Measurements from ENCODE around the gene TIMM50. TPM values are rescaled to one million over a fixed set of nuclear protein-coding genes. Genes with fewer than 3 reads are reported as not detected.

The TIMM50 gene
- polyA plus RNA-seq, 1 of the 3 experiments (the other 2 are of a cell fraction), result 98.1 TPM

DNA sequence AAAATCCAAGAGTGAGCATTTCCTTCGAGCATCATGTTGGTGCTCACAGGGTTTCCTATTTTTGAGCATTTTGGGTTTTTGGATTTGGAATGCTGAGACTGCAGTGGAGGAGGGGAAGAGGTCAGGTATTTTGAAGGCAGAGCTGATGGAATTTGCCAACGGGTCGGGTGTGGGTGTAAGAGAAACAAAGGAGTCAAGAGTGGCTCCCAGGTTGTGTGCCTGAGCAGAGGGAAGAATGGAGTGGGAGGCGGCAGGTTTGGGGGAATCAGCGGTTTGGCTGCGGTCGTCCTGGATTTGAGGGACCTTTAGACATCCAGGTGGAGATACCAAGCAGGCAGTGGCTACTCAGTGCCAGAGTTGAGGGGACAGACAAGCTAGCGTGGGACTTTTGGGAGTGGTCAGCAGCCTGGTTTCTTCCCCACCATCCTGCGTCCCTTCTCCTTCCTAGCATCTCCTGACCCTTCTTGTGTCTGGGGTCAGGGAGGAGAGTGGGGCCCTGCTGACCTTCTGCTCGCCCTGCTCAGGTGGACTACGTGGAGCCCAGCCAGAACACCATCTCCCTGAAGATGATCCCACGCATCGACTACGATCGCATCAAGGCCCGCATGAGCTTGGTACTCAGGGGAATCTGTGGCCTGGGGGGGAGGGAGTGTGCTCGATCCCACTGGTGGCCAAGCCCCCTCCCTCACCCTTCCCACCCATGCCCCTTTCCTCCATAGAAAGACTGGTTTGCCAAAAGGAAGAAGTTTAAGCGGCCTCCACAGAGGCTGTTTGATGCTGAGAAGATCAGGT lies 14.5 kb upstream of the TIMM50 start:
- POLR2A ChIA-PET, result interaction anchor here (0.6 kb wide), 1 partner anchor 30 kb away, joined by 3 read pairs; the partner anchor contains the start of gene RPS16
- TF ChIP-seq FOSL2 (IDR thresholded peaks at IDR 0.05; ENCODE audit: borderline replicate concordance, low read depth) (no peak), EP300 (IDR thresholded peaks at IDR 0.05; ENCODE audit: borderline replicate concordance in 1 of 2, low read depth in 1 of 2, low read length in 1 of 2) (no peak), ELF1 (IDR thresholded peaks at IDR 0.05) (no peak), RCOR1 (IDR thresholded peaks at IDR 0.05; ENCODE audit: low read length) (no peak), EZH2phosphoT487 (IDR thresholded peaks at IDR 0.05; ENCODE audit: borderline replicate concordance, low read depth) (no peak), RAD21 (IDR thresholded peaks at IDR 0.05; ENCODE audit: low read length) (no peak)
- TF ChIP-seq, protein P1, sequence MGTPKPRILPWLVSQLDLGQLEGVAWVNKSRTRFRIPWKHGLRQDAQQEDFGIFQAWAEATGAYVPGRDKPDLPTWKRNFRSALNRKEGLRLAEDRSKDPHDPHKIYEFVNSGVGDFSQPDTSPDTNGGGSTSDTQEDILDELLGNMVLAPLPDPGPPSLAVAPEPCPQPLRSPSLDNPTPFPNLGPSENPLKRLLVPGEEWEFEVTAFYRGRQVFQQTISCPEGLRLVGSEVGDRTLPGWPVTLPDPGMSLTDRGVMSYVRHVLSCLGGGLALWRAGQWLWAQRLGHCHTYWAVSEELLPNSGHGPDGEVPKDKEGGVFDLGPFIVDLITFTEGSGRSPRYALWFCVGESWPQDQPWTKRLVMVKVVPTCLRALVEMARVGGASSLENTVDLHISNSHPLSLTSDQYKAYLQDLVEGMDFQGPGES (IDR thresholded peaks at IDR 0.05; ENCODE audit: low read depth, low read length), result no peak
- TF ChIP-seq, protein P2, sequence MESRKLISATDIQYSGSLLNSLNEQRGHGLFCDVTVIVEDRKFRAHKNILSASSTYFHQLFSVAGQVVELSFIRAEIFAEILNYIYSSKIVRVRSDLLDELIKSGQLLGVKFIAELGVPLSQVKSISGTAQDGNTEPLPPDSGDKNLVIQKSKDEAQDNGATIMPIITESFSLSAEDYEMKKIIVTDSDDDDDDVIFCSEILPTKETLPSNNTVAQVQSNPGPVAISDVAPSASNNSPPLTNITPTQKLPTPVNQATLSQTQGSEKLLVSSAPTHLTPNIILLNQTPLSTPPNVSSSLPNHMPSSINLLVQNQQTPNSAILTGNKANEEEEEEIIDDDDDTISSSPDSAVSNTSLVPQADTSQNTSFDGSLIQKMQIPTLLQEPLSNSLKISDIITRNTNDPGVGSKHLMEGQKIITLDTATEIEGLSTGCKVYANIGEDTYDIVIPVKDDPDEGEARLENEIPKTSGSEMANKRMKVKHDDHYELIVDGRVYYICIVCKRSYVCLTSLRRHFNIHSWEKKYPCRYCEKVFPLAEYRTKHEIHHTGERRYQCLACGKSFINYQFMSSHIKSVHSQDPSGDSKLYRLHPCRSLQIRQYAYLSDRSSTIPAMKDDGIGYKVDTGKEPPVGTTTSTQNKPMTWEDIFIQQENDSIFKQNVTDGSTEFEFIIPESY (IDR thresholded peaks at IDR 0.05; ENCODE audit: borderline replicate concordance, low read depth), result no peak
- TF ChIP-seq, protein P3, sequence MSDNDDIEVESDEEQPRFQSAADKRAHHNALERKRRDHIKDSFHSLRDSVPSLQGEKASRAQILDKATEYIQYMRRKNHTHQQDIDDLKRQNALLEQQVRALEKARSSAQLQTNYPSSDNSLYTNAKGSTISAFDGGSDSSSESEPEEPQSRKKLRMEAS (IDR thresholded peaks at IDR 0.05; ENCODE audit: low read depth), result no peak

DNA sequence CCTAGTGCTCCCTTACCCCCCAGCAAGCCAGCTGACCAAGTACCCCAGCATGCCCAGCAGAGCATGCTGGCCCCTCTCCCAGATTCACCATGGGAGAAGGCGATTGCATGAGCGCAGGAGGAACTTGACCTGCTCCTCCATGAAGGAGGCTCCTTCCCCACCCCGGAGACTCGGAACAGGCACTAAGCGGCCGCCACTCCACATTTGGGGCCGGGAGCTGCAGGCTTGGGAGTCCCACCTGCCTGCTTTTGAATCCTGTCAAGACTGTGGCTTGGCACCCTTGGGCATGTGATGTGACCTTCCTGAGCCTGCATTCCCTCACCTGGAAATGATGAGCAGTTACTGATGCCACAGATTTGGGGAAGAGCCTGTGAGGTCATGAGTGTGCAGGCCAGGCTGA lies 12.7 kb upstream of the TIMM50 start:
- no peaks in the 10 kb centered on the region for H3K9me3 ChIP-seq
- WGBS (ENCODE audit: low lambda C conversion rate), result 96% methylated on average over 7 of the region's 7 CpGs
- peaks cover 20 to 83% of the 10 kb centered on the region in 2 experiments for H3K36me3 ChIP-seq (replicated peaks in 1 of 2; ENCODE audit: control insufficient read depth in 1 of 2, insufficient read depth in 2 of 2, low read length in 1 of 2)
- H3K4me3 ChIP-seq (ENCODE audit: low read depth in 2 of 2, low read length in 1 of 2), result no peak overlapping the region
- no peak for DNase-seq
- H3K79me2 ChIP-seq (ENCODE audit: insufficient read depth), result peaks cover 10% of the 10 kb centered on the region; the same call in 1 of the 2 replicates
- H4K20me1 ChIP-seq (ENCODE audit: insufficient read depth), result no peaks in the 10 kb centered on the region
- TF ChIP-seq EP300 (IDR thresholded peaks at IDR 0.05; ENCODE audit: borderline replicate concordance in 1 of 2, low read depth in 1 of 2, low read length in 1 of 2), result no peak
- TF ChIP-seq RFX5 (IDR thresholded peaks at IDR 0.05; ENCODE audit: low read length), result no peak
- TF ChIP-seq YY1 (IDR thresholded peaks at IDR 0.05; ENCODE audit: low read depth), result no peak
- TF ChIP-seq, protein P4, sequence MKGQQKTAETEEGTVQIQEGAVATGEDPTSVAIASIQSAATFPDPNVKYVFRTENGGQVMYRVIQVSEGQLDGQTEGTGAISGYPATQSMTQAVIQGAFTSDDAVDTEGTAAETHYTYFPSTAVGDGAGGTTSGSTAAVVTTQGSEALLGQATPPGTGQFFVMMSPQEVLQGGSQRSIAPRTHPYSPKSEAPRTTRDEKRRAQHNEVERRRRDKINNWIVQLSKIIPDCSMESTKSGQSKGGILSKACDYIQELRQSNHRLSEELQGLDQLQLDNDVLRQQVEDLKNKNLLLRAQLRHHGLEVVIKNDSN (IDR thresholded peaks at IDR 0.05; ENCODE audit: borderline replicate concordance, low read depth), result no peak
- TF ChIP-seq, protein P1 (IDR thresholded peaks at IDR 0.05; ENCODE audit: low read depth, low read length), result no peak
- TF ChIP-seq RCOR1 (IDR thresholded peaks at IDR 0.05; ENCODE audit: low read length), result no peak
- no peak for TF ChIP-seq CHD2 (IDR thresholded peaks at IDR 0.05; ENCODE audit: low read length, partially characterized antibody)
- no peak for TF ChIP-seq GATA2 (CRISPR knock-in tag; IDR thresholded peaks at IDR 0.05)
- no peak for TF ChIP-seq RXRA (IDR thresholded peaks at IDR 0.05; ENCODE audit: borderline replicate concordance, low read depth)
- TF ChIP-seq NFIC (IDR thresholded peaks at IDR 0.05; ENCODE audit: borderline replicate concordance), result no peak
- no peak for TF ChIP-seq POLR2AphosphoS5 (IDR thresholded peaks at IDR 0.05; ENCODE audit: low read depth, low read length)
- no peaks in the 10 kb centered on the region for H3K4me1 ChIP-seq (ENCODE audit: control insufficient read depth in 1 of 2, insufficient read depth in 2 of 2, low read depth in 1 of 2, low read length in 1 of 2)
- no peak overlapping the region for H2AFZ ChIP-seq (ENCODE audit: low read depth)
- H3F3A ChIP-seq (replicated peaks; ENCODE audit: insufficient read depth), result no peaks in the 10 kb centered on the region
- ChIA-PET POLR2A (no interaction called here), CTCF (interaction anchor here (1.3 to 5.6 kb wide), 2 partner anchors 66 to 84 kb away, joined by 3 to 22 read pairs; partner anchors contain the start of gene EID2B)
- no peaks in the 10 kb centered on the region for H3K9me2 ChIP-seq
- H3K9ac ChIP-seq, result no peak overlapping the region
- H3K27me3 ChIP-seq (ENCODE audit: insufficient read depth), result no peaks in the 10 kb centered on the region
- no peak overlapping the region for H3K4me2 ChIP-seq
- H3K27ac ChIP-seq (ENCODE audit: low read depth in 2 of 2, low read length in 1 of 2), result no peak overlapping the region

More for the DNA sequence above, 14.5 kb upstream of the TIMM50 start:
- Histone ChIP-seq H3K79me2 (ENCODE audit: insufficient read depth) (peaks cover 10% of the 10 kb centered on the region; the same call in 1 of the 2 replicates), H3K27me3 (ENCODE audit: insufficient read depth) (no peaks in the 10 kb centered on the region), H3K9me2 (no peaks in the 10 kb centered on the region), H3K9me3 (no peaks in the 10 kb centered on the region), H3K36me3 (replicated peaks in 1 of 2; ENCODE audit: control insufficient read depth in 1 of 2, insufficient read depth in 2 of 2, low read length in 1 of 2) (peaks cover 25 to 65% of the 10 kb centered on the region in 2 experiments), H3K4me3 (ENCODE audit: low read depth in 2 of 2, low read length in 1 of 2) (no peak overlapping the region), H2AFZ (ENCODE audit: low read depth) (no peak overlapping the region), H3K4me2 (no peak overlapping the region), H4K20me1 (ENCODE audit: insufficient read depth) (no peaks in the 10 kb centered on the region), H3K9ac (no peak overlapping the region), H3K4me1 (ENCODE audit: control insufficient read depth in 1 of 2, insufficient read depth in 2 of 2, low read depth in 1 of 2, low read length in 1 of 2) (no peaks in the 10 kb centered on the region), H3K27ac (ENCODE audit: low read depth in 2 of 2, low read length in 1 of 2) (no peak overlapping the region), H3F3A (replicated peaks; ENCODE audit: insufficient read depth) (no peaks in the 10 kb centered on the region)
- DNase-seq, result no peak
- CTCF ChIA-PET, result interaction anchor here (1.1 to 5.6 kb wide), 3 partner anchors 8 to 69 kb away, joined by 3 to 22 read pairs (median 15); partner anchors contain the start of gene EID2B
- WGBS (ENCODE audit: low lambda C conversion rate), result 97% methylated on average over 18 of the region's 18 CpGs
